HS-27A (cell line): ENCODE data around the gene TRAK1.

Experiments
- DNase-seq: peaks from one replicate; pipeline ENCODE4 v3.0.0-alpha.2; 2012; ENCODE audit warnings: low read depth, missing footprints

Gene TRAK1

DNA sequence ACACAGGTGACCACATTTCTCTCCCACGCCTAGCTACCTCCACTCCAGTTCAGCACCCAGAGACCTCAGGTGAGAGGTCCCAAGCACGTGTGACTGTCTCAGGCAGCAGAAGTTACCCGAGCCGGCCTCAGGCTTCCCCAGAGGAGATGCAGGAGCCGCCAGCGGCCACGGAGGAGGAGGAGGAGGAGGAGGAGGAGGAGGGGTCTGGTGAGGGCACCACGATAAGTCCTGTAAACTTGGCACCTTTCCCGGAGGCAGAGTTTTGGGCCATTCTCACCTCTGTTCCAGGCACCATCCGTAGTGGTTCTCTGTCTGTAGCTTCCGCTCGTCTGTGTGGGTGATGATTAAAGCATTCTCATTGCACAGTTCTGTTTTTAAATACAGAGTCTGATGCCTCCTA, 118.8 kb downstream of the TRAK1 start:
- no peak for DNase-seq

DNA sequence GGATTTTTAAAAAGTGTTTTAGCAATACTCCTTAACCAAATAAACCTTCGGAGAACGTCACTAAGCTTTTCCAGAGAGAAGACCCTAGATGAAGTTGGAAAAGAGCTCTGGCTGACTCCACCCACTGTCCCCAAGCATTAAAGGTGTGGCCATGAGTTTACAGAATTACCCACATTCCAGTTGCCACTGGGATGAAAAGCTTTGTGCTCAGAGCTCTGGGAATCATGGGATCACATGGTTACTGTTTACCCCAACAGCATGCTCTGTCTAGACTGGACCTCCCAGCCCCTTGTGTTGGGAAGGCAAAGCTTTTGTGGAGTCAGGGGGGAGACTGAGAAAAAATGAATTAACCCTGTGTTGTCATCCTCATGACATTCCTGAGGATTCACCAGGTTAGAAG, 119.6 kb downstream of the TRAK1 start:
- no peak for DNase-seq

DNA sequence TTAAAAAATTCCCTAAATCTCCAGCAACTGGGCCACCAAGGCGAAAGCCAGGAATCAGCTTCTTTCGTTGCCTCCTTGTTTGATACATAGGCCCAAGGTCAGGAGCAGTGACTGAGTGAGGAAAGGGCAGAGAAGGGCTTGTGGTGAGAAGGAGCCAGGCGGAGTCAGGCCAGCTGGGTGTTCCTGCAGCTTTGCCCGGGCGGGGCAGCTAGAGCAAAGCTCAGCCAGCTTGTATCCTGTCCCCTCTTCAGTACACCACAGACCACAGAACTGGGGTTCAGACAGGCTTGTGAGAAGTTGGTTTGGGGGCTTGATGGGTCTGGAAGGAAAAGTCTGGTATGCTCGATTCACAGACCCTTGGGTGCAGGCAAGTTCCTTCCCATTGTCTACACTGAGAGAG, 122.3 kb downstream of the TRAK1 start:
- DNase-seq = no peak

DNA sequence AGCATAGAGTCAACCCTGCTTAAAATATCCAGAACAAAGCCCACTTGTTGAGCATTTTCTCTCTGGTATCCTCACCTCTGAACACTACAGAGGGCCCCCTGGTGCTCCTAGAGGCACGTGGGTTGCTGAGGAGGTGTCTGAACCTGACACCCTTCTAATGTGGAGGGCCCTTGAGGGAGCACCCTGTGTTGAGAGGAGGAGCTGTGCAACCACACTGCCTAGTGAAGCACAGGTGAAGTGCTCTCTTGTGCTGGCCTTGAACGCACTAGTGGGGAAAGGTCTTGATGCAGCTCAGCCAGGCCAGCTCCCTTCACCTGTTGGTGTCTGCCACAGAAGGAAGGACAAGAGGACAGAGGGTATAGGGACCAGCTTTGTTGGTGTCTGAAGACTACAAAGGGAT, 122.9 kb downstream of the TRAK1 start:
- DNase-seq = no peak

DNA sequence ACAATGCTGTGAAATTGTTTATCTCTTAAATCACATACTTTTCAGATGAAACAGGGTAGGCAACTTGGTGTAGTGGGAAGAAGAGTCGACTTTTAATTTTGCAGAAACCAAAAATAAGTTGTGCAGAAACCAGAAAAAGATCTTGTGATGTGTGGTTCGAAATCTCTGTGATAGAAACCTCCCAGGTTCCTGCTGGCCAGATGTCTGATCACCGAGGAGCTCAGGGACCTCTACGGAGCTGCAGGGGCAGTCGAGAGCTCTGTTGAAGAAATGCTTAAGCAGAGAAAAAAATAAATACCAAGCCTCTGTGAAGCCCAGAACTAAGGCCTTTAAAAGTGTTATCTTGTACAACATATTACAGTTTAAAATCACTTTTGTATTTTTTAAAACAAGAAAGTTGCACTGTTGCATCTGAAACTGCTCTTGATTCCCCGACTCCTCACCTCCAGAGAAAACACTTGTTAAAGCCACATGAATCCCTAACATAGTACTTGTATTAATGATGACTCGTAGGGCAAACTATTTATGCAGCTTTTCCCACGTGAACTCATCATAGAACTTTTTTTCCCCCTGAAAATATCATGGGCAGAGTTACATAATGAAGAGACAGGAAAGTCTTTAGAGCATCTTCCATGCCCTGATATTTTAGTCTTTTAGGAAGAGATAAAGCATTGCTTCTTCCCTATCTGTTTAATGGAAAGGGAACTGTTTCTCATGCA, 123.6 kb downstream of the TRAK1 start:
- no peak for DNase-seq

DNA sequence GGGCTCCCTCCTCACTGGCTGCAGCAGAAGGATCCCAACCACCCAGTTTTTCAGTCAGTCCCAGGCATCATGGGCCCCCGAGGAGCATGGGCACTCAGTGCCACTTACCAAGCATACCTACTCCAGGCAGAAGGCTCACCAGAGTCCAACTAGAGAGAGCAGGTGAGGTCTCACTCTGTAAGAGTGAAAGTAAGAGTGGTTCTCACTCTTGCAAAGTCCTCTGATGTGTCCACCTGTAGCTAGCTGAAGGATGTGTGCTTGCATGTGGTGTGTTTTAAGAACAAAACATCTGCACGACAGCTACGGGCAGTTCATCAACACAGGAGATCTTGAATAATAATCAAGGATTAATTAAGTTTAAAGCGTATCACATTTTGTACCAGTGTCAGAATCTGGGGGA, 125.1 kb downstream of the TRAK1 start:
- DNase-seq = no peak

DNA sequence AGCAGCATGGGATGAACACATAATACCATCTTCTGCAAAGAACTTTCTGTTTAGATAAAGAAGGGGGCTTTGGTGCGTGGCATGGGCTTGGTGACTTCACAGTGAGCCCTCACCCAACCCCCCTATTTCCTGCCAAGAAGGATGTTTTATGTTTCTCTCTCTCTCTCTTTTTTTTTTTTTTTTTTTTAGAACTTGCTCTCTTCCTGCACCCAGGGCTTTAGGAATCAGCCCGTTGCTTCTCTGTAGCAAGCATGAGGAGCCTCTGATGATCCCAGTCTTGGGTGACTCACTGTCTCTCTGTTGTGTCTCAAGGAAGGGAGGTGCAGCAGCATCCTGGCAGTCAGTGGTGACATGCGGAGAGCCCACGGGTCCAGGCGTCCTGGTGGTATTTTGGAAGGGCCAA, 125.8 kb downstream of the TRAK1 start:
- no peak for DNase-seq

DNA sequence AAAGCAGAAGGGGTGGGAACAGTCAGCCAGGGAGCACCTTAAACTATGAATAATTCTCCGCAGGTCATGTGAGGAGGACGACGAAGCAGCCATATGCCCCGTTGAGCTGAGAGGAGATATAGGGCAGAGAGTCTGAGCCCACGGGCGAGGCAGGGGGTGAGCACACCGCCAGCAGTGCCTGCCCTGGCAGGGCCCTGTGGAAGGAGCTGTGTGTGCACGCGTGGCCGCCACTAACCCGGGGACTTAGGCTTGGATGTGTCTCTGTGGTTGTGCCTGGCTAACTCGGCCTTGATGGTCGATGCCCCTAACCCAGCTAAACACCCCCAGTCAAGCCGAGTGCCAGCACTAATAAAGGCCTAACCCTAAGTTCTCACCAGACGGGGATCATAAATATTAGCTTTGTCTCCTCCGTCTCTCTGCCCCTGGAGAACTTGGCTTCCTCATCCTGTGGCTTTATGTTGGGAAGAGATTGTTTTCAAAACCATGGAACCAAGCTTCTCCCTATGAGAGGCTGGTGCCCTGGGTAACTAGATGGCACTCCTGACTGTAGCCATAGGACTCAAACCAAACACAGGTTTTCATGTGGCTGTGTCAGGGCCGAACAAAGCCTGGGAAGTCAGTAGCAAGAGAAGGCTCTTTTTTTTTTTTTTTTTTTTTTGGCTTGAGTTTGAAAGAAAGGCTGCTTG, 129.4 kb downstream of the TRAK1 start:
- no peak for DNase-seq

DNA sequence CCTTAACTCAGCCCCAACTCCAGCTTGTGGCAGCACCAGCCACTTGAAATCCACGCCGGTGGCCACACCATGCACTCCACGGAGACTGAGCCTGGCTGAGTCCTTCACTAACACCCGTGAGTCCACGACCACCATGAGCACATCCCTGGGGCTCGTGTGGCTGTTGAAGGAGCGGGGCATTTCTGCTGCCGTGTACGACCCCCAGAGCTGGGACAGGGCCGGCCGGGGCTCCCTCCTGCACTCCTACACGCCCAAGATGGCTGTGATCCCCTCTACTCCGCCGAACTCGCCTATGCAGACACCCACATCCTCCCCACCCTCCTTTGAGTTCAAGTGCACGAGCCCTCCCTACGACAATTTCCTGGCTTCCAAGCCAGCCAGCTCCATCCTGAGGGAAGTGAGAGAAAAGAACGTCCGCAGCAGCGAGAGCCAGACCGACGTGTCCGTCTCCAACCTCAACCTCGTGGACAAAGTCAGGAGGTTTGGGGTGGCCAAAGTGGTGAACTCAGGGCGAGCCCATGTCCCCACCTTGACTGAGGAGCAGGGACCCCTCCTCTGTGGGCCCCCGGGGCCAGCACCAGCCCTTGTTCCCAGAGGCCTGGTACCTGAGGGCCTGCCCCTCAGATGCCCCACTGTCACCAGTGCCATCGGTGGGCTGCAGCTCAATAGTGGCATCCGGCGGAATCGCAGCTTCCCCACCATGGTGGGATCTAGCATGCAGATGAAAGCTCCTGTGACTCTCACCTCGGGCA, 132.0 kb downstream of the TRAK1 start:
- no peak for DNase-seq

DNA sequence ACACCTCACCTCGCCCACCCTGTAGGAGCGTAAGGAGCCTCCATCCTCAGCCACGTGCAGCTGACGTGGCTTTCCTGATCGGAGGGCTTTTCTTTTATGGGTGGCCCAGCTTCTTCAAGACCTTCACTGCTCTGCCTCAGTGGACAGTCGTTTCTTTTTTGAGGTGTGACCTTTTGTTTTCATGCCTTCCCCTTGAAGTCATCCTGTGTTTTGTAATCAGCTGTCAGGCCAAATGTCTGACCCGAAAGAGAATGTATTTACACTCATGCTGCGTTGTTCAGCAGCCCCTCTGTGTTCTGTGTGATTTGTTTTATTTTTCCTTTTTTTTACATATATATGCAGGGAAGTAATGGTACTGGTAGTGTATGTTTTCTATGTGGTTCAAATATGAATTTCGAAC, 133.0 kb downstream of the TRAK1 start:
- no peak for DNase-seq

DNA sequence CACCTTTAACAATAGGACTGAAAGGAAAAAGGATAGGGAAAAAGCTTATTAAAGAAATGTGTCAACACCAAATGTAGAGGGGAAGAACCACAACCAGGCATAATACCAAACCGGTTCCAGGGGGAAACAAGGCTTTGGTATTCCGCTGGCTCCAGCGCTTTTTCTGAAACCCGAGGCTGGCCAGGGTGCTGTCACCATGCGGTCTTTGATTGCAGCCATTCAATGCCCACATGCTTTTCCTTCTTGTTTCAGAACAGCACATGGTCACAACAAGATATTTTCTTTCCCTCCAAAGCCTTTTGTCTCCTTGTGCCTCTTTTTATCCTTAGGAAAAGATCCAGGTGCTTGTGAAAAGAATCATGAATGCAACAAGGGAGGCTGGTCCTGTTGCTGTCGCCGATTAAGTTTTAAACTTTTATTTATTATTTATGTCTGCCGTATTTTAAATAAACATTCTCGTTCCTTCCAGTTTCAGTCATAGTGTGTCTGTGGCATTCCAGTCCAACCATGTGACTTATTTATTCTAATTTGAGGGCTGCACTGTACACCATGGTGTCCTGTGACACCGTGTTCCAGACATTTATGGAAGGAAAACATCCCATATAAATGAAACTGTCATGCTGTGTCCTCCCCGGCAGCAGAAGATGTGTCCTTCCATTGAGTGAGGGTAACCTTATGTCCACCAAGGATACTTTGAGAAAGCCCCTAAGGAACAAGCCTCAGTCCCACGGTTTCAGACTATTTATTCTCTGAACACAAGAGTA, 133.7 kb downstream of the TRAK1 start:
- no peak for DNase-seq

DNA sequence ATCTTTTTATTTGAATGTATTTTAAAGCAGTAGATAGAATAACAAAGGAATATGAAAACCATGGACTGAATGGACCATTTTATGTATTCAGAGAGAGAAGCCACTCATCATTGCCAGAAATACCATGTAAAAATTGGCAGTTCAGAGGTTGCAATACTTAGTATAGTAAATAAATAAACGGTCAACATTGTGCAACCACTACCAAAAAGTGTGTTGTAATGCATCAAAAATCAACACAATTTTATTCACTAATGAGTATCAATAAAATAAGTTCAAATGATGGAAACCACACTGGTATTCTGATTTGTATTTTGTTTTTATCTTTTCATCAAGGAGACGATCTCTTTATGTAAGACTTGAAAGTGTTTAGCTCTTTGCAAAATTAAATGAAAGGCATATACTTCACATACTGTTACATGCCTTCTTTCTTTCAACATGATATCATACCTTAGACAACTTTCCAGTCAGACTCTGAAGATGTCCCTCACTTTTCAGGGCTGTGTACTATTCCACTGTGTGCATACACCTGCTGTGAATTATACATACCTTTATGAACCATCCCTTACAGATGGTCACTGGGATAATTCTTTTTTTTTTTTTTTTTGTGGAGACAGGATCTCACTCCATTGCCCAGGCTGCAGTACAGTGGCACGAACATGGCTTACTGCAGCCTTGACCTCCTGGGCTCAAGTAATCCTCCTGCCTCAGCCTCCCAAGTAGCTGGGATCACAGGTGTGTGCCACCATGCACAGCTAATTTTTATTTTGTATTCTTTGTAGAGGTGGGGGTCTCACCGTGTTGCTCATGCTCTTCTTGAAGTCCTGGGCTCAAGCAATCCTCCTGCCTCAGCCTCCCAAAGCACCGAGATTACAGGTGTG, 134.6 kb downstream of the TRAK1 start:
- no peak for DNase-seq

DNA sequence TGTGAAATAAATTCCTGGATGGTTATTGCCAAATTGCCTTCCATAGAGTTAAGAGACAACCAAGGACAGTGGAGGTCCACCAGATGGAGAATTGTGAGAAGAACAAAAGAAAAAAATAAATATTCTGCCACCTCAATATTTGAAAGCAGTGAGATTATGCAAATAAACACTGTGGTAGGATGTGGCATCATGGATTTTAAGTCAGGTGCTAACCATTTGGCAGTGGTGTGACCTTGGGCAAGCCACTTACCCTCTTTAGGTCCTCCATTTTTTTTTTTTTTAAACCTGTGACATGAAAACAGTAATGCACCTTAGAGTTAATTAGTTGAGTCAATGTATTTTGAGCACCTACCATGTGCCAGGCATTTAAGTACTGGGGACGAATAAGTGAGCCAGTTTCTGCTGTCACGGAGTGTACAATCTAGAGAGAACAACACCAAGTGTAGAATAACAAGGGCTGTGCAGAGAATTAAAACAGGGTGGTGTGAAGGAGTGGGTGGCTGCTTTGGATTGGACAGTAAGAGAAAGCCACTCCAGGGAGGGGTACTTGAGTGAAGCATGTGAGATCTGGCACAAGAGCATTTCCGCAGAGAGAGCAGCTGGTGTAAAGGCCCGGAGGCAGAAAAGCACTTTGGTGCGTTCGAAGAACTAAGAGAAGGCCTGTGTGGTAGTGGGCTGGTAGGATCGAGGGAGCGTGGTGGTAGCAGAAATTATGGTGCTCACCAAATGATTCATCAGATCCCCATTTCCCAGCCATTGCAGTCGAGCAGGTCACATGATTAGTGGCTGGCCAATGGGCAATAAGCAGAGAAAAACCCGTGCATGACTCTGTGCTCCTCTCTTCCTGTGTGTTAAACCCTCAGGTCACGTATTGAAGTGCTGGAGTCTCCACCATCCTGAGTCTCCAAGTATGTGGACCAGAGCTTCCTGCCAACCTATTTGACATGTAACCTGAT, 135.6 kb downstream of the TRAK1 start:
- no peak for DNase-seq

DNA sequence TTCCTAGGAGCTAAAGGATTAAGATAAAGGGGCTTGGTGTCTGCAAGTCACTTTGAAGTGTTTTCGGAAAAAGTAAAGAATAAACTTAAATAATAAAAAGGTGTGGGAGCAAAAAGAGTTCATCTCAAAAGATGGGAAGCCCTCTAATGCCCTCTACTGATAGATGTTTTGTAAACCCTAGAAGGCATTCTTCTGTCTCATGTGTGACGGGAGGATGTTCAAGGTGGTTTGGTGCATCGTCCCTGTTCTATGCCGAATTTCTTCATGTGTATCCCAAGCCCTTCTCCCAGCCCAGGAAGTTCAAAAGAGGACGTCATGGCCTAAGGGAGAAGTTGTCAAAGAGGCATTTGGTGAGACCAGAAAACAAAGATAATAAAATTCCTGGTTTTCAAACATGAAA, 137.6 kb downstream of the TRAK1 start:
- no peak for DNase-seq

DNA sequence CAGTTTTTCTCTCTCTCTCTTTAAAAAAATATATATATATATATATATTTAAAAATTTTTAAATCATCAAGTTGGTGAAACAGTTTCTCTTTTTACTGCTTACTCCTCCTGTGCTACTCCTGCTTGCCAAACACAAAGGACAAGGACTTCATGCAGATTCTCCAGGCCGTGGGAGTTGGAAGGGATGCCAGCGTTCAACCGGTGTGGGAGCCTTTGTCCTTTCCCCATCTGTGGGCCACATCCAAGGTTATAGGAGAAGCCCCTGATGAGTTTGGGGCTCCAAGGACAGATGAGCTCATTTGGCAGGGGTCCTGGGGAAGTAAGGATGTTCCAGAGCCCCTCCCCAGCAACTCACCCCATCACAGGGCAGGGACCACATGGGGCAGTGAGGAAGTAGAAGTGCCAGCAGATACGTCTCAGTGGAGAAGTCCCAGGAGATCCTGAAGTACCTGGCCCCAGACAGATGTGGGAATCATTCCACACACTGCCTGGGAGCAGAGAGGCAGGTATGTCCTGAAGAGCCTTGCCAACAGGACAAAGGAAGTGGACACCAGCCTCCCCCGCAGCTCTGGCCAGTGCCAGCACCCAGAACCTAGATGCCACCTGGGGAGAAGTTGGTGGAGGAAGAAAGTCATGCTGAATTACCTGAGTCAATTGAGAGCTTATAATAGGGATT, 138.2 kb downstream of the TRAK1 start:
- DNase-seq = no peak

DNA sequence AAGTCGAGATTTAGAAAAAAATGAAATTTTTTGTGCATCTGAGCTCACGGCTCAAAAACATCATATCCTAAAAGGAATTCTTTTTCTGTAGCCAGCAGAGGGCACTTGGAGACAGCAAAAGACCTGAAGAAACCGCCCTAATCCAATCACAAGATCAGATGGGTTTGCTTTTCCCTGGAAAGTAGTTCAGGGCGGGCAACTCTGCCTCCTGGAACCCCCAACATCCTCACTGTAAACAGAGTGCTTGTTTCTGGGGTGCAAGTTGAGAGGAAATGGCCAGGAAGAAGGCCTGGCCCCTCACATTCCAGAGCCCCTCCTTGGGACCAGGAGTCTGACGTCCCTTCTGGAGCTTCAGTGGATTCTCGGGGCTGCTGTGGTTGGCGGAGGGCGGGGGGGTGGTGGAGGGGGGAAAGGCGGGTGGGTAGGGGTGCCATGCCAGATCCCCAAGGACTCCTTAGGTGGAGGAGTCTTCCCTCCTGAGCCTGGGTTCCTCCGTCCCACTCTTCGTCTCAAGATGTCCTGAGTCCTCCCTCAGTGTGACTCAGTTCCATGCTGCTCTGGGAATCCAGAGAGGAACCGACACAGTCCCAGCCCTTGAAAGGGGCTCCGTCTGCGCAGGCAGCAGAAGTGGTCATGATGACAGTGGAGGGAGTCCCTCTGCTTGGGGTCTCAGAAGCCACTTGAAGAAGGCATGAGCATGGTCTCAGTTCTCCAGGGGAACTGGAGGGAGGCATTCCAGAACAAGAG, 139.0 kb downstream of the TRAK1 start:
- DNase-seq = no peak

DNA sequence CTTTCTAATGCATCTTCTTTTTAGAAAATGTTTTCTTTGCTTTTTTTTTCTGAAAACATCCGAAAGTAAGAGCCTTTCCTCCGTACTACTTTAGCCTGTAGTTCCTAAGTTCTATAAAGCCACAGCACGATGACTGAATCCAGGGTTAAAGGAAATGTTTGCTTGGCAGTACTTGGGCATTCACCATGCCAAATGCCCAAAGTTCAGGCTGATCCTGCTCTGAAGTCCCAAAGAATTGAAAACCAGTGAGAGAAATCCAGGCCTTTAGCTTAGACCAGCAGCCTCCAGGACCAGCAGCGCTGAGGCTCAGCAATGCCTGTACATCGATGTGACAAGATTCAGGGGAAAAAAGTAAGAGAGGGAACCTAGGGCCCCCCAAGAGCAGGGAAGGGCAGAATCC, 139.7 kb downstream of the TRAK1 start:
- no peak for DNase-seq

DNA sequence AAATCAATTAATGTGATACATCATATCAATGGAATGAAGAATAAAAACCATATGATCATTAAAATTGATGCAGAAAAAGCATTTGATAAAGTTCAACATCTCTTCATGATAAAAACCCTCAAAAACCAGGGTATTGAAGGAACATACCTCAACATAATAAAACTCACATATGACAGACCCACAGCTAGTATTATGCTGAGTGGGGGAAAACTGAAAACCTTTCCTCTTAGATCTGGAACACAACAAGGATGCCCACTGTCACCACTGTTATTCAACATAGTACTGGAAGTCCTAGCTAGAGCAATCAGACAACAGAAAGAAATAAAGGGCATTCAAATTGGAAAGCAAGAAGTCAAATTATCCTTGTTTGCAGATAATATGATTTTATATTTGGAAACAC, 144.4 kb downstream of the TRAK1 start:
- DNase-seq = no peak

DNA sequence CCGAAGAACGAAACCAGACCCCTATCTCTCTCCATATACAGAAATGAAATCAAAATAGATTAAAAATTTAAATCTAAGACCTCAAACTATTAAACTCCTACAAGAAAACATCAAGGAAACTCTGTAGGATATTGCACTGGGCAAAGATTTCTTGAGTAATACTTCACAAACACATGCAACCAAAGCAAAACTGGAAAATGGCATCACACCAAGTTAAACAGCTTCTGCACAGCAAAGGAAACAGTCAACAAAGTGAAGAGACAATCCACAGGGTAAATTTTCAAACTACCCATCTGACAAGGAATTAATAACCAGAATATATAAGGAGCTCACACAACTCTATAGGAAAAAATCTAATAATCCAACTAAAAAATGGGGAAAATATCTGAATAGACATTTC, 145.5 kb downstream of the TRAK1 start:
- DNase-seq = no peak
